ENCODE measurements around the gene CRYBG1. TPM values are rescaled to one million over a fixed set of nuclear protein-coding genes. Genes with fewer than 3 reads are reported as not detected.

The CRYBG1 gene
- total and polyA plus RNA-seq, 2 of the 13 experiments (the other 11 are each of a cell fraction or from before 2014, with no cell fraction given) = 10.1 to 21.9 TPM

- TF ChIP-seq, protein P1, sequence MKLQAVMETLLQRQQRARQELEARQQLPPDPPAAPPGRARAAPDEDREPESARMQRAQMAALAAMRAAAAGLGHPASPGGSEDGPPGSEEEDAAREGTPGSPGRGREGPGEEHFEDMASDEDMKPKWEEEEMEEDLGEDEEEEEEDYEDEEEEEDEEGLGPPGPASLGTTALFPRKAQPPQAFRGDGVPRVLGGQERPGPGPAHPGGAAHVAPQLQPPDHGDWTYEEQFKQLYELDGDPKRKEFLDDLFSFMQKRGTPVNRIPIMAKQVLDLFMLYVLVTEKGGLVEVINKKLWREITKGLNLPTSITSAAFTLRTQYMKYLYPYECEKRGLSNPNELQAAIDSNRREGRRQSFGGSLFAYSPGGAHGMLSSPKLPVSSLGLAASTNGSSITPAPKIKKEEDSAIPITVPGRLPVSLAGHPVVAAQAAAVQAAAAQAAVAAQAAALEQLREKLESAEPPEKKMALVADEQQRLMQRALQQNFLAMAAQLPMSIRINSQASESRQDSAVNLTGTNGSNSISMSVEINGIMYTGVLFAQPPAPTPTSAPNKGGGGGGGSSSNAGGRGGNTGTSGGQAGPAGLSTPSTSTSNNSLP (IDR thresholded peaks at IDR 0.05; ENCODE audit: low read depth, low read length) = peak; percentile 50; the same call in 1 of the 2 replicates
- TF ChIP-seq SOX5 (CRISPR knock-in tag; IDR thresholded peaks at IDR 0.05; ENCODE audit: borderline replicate concordance) = peak; percentile 92
- TF ChIP-seq HOMEZ (CRISPR knock-in tag; IDR thresholded peaks at IDR 0.05; ENCODE audit: low read depth) = peak; percentile 75
- TF ChIP-seq GATAD2A (CRISPR knock-in tag; IDR thresholded peaks at IDR 0.05) = peak; percentile 49; the same call in 1 of the 2 replicates
- TF ChIP-seq RXRB (CRISPR knock-in tag; IDR thresholded peaks at IDR 0.05; ENCODE audit: borderline replicate concordance) = peak; percentile 80; the same call in 1 of the 2 replicates
- TF ChIP-seq CREM (IDR thresholded peaks at IDR 0.05) = peak; percentile 48
- TF ChIP-seq CREM (CRISPR knock-in tag; IDR thresholded peaks at IDR 0.05) = no peak
- TF ChIP-seq DRAP1 (CRISPR knock-in tag; IDR thresholded peaks at IDR 0.05) = no peak
- peak; percentile 41; the same call in 1 of the 2 replicates for TF ChIP-seq ZKSCAN8 (CRISPR knock-in tag; IDR thresholded peaks at IDR 0.05; ENCODE audit: borderline replicate concordance)
- TF ChIP-seq BCL6 (CRISPR knock-in tag; IDR thresholded peaks at IDR 0.05) = peak; percentile 93
- peak; percentile 79 for TF ChIP-seq ZNF770 (CRISPR knock-in tag; IDR thresholded peaks at IDR 0.05)
- TF ChIP-seq ISL2 (CRISPR knock-in tag; IDR thresholded peaks at IDR 0.05) = 0 out of 2 replicates have a peak, but pooled peaks have one; percentile 51
- TF ChIP-seq MIER3 (CRISPR knock-in tag; IDR thresholded peaks at IDR 0.05; ENCODE audit: borderline replicate concordance) = no peak
- TF ChIP-seq TFE3 (CRISPR knock-in tag; IDR thresholded peaks at IDR 0.05) = peak; percentile 84
- no peak for TF ChIP-seq ZEB1 (IDR thresholded peaks at IDR 0.05; ENCODE audit: insufficient replicate concordance, low read depth)
- no peak for TF ChIP-seq NR2F6 (IDR thresholded peaks at IDR 0.05)
- peak; percentile 51; the same call in 1 of the 2 replicates for TF ChIP-seq NR2F6 (CRISPR knock-in tag; IDR thresholded peaks at IDR 0.05)
- TF ChIP-seq ADNP (CRISPR knock-in tag; IDR thresholded peaks at IDR 0.05) = no peak
- TF ChIP-seq HMG20A (CRISPR knock-in tag; IDR thresholded peaks at IDR 0.05; ENCODE audit: borderline replicate concordance) = peak; percentile 37; the same call in 1 of the 2 replicates
- no peak for TF ChIP-seq TMF1 (CRISPR knock-in tag; IDR thresholded peaks at IDR 0.05; ENCODE audit: low read depth)
- TF ChIP-seq HNF4A (CRISPR knock-in tag; IDR thresholded peaks at IDR 0.05) = peak; percentile 46
These were observed 102.5 kb downstream of the CRYBG1 start (continued) for GRCh38 chr6:106462923-106463557.
